ENCODE data around the gene PPP2R5D.

Gene PPP2R5D

GRCh38 chr6:42937548-42938427, 46.6 kb upstream of the PPP2R5D start:
- H3K27me3 ChIP-seq (ENCODE audit: control insufficient read depth, low read length), result no peaks in the 10 kb centered on the region
- H3K4me3 ChIP-seq (ENCODE audit: low read length), result no peak overlapping the region
- no peaks in the 10 kb centered on the region for H3F3A ChIP-seq (ENCODE audit: control insufficient read depth, insufficient read depth)
- H3K4me1 ChIP-seq (ENCODE audit: control insufficient read depth, low read length), result peaks cover 6% of the 10 kb centered on the region
- no peak overlapping the region for H3K4me2 ChIP-seq (ENCODE audit: low read length)
- TF ChIP-seq CTCF (IDR thresholded peaks at IDR 0.05; ENCODE audit: low read depth, low read length, poor library complexity, severe bottlenecking) (no peak), EZH2phosphoT487 (IDR thresholded peaks at IDR 0.05; ENCODE audit: borderline replicate concordance, low read length) (no peak)
- no peaks in the 10 kb centered on the region for H3K9me3 ChIP-seq (ENCODE audit: control insufficient read depth, insufficient read depth, low read length)
- peaks cover 35% of the 10 kb centered on the region for H3K79me2 ChIP-seq (ENCODE audit: control insufficient read depth, low read length)
- H3K9me2 ChIP-seq (replicated peaks; ENCODE audit: control insufficient read depth, low read length), result no peaks in the 10 kb centered on the region
- H3K36me3 ChIP-seq (ENCODE audit: control insufficient read depth, low read length), result peaks cover 89% of the 10 kb centered on the region
- no peak overlapping the region for H3K27ac ChIP-seq (ENCODE audit: low read depth, low read length)
- peaks cover 6% of the 10 kb centered on the region for H4K20me1 ChIP-seq (ENCODE audit: control insufficient read depth, insufficient read depth, low read depth, low read length)

- H3K4me2 ChIP-seq (ENCODE audit: low read length), result no peak overlapping the region
- no peaks in the 10 kb centered on the region for H3K4me1 ChIP-seq (ENCODE audit: control insufficient read depth, low read length)
- H3K27me3 ChIP-seq (ENCODE audit: control insufficient read depth, low read length), result no peaks in the 10 kb centered on the region
- H3K79me2 ChIP-seq (ENCODE audit: control insufficient read depth, low read length), result peaks cover 28% of the 10 kb centered on the region
- H3K36me3 ChIP-seq (ENCODE audit: control insufficient read depth, low read length), result peaks cover 87% of the 10 kb centered on the region
- H4K20me1 ChIP-seq (ENCODE audit: control insufficient read depth, insufficient read depth, low read depth, low read length), result no peaks in the 10 kb centered on the region; the same call in none of the 2 replicates
- H3K27ac ChIP-seq (ENCODE audit: low read depth, low read length), result no peak overlapping the region
- no peak overlapping the region for H3K4me3 ChIP-seq (ENCODE audit: low read length)
- no peaks in the 10 kb centered on the region for H3K9me3 ChIP-seq (ENCODE audit: control insufficient read depth, insufficient read depth, low read length)
- no peaks in the 10 kb centered on the region for H3F3A ChIP-seq (ENCODE audit: control insufficient read depth, insufficient read depth)
- no peaks in the 10 kb centered on the region for H3K9me2 ChIP-seq (replicated peaks; ENCODE audit: control insufficient read depth, low read length)
- TF ChIP-seq EZH2phosphoT487 (IDR thresholded peaks at IDR 0.05; ENCODE audit: borderline replicate concordance, low read length), result no peak
- no peak for TF ChIP-seq CTCF (IDR thresholded peaks at IDR 0.05; ENCODE audit: low read depth, low read length, poor library complexity, severe bottlenecking)
Observed at GRCh38 chr6:42938428-42938796, 46.0 kb upstream of the PPP2R5D start.

- TF ChIP-seq EZH2phosphoT487 (IDR thresholded peaks at IDR 0.05; ENCODE audit: borderline replicate concordance, low read length) (no peak), CTCF (IDR thresholded peaks at IDR 0.05; ENCODE audit: low read depth, low read length, poor library complexity, severe bottlenecking) (no peak)
- H3K4me3 ChIP-seq (ENCODE audit: low read length), result no peak overlapping the region
- no peaks in the 10 kb centered on the region for H3K4me1 ChIP-seq (ENCODE audit: control insufficient read depth, low read length)
- no peaks in the 10 kb centered on the region for H3K27me3 ChIP-seq (ENCODE audit: control insufficient read depth, low read length)
- H3F3A ChIP-seq (ENCODE audit: control insufficient read depth, insufficient read depth), result no peaks in the 10 kb centered on the region
- no peak overlapping the region for H3K27ac ChIP-seq (ENCODE audit: low read depth, low read length)
- H3K79me2 ChIP-seq (ENCODE audit: control insufficient read depth, low read length), result peaks cover 20% of the 10 kb centered on the region
- no peaks in the 10 kb centered on the region for H3K9me2 ChIP-seq (replicated peaks; ENCODE audit: control insufficient read depth, low read length)
- no peaks in the 10 kb centered on the region; the same call in 1 of the 2 replicates for H4K20me1 ChIP-seq (ENCODE audit: control insufficient read depth, insufficient read depth, low read depth, low read length)
- peaks cover 82% of the 10 kb centered on the region for H3K36me3 ChIP-seq (ENCODE audit: control insufficient read depth, low read length)
- no peaks in the 10 kb centered on the region for H3K9me3 ChIP-seq (ENCODE audit: control insufficient read depth, insufficient read depth, low read length)
- no peak overlapping the region for H3K4me2 ChIP-seq (ENCODE audit: low read length)
Observed at GRCh38 chr6:42938987-42939809, 45.2 kb upstream of the PPP2R5D start.

Measured in DOHH2 (cell line).